Endothelial cell of umbilical vein (primary cell): ENCODE results near the gene IPO11. TPM values are rescaled to one million over a fixed set of nuclear protein-coding genes. Genes with fewer than 3 reads are reported as not detected.
A peak's percentile ranks its signal among the peaks of the same experiment; 100 is the strongest.

Experiments used
- BruUV-seq: library from RNA; stranded (reverse); fragments of 400-500 nt; replicated peaks from 2 replicates; lab custom pipeline; 2021; lab: Mats Ljungman, UMichigan
- CTCF ChIA-PET: fragments of 300-600, 350-600 bp; sonication (Branson Sonifier 250); formaldehyde crosslinking; loops from one replicate; lab custom pipeline; 2021; ENCODE audit warnings: antibody characterized with exemption, inconsistent platforms; lab: Charles Lee
- POLR2A ChIA-PET: fragments of 300-600, 350-600 bp; sonication (Branson Sonifier 250); formaldehyde crosslinking; loops from one replicate; lab custom pipeline; 2021; ENCODE audit warnings: antibody characterized with exemption, inconsistent platforms; lab: Charles Lee
- DNase-seq: peaks from one replicate; pipeline ENCODE4 v3.0.0-alpha.2; 2011; ENCODE audit warnings: low read depth, low spot score
- FAIRE-seq: peaks from 2 replicates; lab custom pipeline; 2011; peaks lifted over from hg19 to GRCh38; lab: Jason Lieb, UNC
- H2AFZ ChIP-seq: 2 replicates; pipeline ENCODE4 v1.6.0; 2012; ENCODE audit warnings: low read depth, low read length, control low read depth, inconsistent platforms
- H3K27ac ChIP-seq: 2 replicates; pipeline ENCODE4 v1.5.1; 2011; ENCODE audit warnings: low read depth, mild to moderate bottlenecking, control low read depth, low read length, moderate library complexity; ENCODE audit not compliant: insufficient read depth
- H3K27me3 ChIP-seq, 2 experiments: 2 replicates each; pipeline versions ENCODE4 v1.6.0 to v1.6.1; 2011; ENCODE audit warnings: low read length in 2 of 2, mixed read lengths in 1 of 2; ENCODE audit not compliant: control insufficient read depth in 2 of 2, insufficient read depth in 2 of 2
- H3K36me3 ChIP-seq, 2 experiments: 2 replicates in 1 of 2; 3 replicates in 1 of 2; pipeline ENCODE4 v1.5.1; 2011; ENCODE audit warnings: low read length in 2 of 2, mild to moderate bottlenecking in 1 of 2, moderate library complexity in 1 of 2; ENCODE audit not compliant: control insufficient read depth in 2 of 2, insufficient read depth in 2 of 2; ENCODE audit errors: extremely low read depth in 1 of 2
- H3K4me1 ChIP-seq: 3 replicates; pipeline ENCODE4 v1.5.1; 2011; ENCODE audit warnings: mild to moderate bottlenecking, low read length; ENCODE audit not compliant: control insufficient read depth, insufficient read depth; ENCODE audit errors: extremely low read depth
- H3K4me2 ChIP-seq: 2 replicates; pipeline ENCODE4 v1.6.1; 2011; ENCODE audit warnings: low read length, control low read depth, mixed read lengths; ENCODE audit not compliant: insufficient read depth
- H3K4me3 ChIP-seq, 3 experiments: fragments of 200-600 bp in 1 of 3; sonication (generic), shearing (Covaris generic) in 1 of 3; replicated peaks in 1 of 3; 2 replicates each; pipeline ENCODE4 v1.5.1; 2011 to 2016; ENCODE audit warnings: control low read depth in 3 of 3, low read length in 3 of 3, mild to moderate bottlenecking in 2 of 3, inconsistent platforms in 1 of 3, low read depth in 1 of 3, moderate library complexity in 1 of 3; ENCODE audit not compliant: insufficient read depth in 1 of 3
- H3K79me2 ChIP-seq: 2 replicates; pipeline ENCODE4 v1.6.0; 2012; ENCODE audit warnings: low read length, inconsistent platforms; ENCODE audit not compliant: control insufficient read depth, insufficient read depth
- H3K9ac ChIP-seq: replicated peaks from 2 replicates; pipeline ENCODE3; 2011; ENCODE audit warnings: low read length, control low read depth; ENCODE audit not compliant: insufficient read depth; ENCODE audit errors: extremely low read depth
- H3K9me1 ChIP-seq: replicated peaks from 3 replicates; pipeline ENCODE4 v1.6.0; 2011; ENCODE audit warnings: mild to moderate bottlenecking, low read length; ENCODE audit not compliant: control insufficient read depth, insufficient read depth; ENCODE audit errors: extremely low read depth
- H3K9me3 ChIP-seq: replicated peaks from 2 replicates; pipeline ENCODE4 v1.5.1; 2012; ENCODE audit warnings: low read length, inconsistent platforms; ENCODE audit not compliant: control insufficient read depth, insufficient read depth
- H4K20me1 ChIP-seq: replicated peaks from 2 replicates; pipeline ENCODE3; 2011; ENCODE audit warnings: mild to moderate bottlenecking, low read length; ENCODE audit not compliant: control insufficient read depth, insufficient read depth; ENCODE audit errors: extremely low read depth
- EZH2 ChIP-seq: IDR thresholded peaks from 2 replicates; pipeline ENCODE4 v1.6.1; 2012; ENCODE audit warnings: borderline replicate concordance, low read depth, mild to moderate bottlenecking, moderate library complexity, low read length, inconsistent platforms; ENCODE audit not compliant: severe bottlenecking
- FOS ChIP-seq: IDR thresholded peaks from 2 replicates; pipeline ENCODE4 v1.6.1; 2011; ENCODE audit warnings: mild to moderate bottlenecking, low read length, moderate library complexity, borderline replicate concordance; ENCODE audit not compliant: insufficient read depth
- GATA2 ChIP-seq: IDR thresholded peaks from 2 replicates; pipeline ENCODE4 v1.7.0; 2011; ENCODE audit warnings: low read depth, mild to moderate bottlenecking, moderate library complexity, mixed read lengths, low read length; ENCODE audit not compliant: insufficient read length, insufficient read depth
- MYC ChIP-seq: IDR thresholded peaks from one replicate; pipeline ENCODE4 v1.6.1; 2011; ENCODE audit warnings: mild to moderate bottlenecking, low read depth, low read length
- POLR2A ChIP-seq: IDR thresholded peaks from 2 replicates; pipeline ENCODE4 v1.6.1; 2012; ENCODE audit warnings: low read depth, mild to moderate bottlenecking, control low read depth, low read length
- POLR2AphosphoS5 ChIP-seq: IDR thresholded peaks from 2 replicates; pipeline ENCODE4 v1.6.1; 2012; ENCODE audit warnings: low read depth, mild to moderate bottlenecking, control low read depth, low read length, moderate library complexity; ENCODE audit not compliant: insufficient read depth
- dilution Hi-C: fragments of 300-500 bp; cut with MboI; formaldehyde crosslinking; loops from one replicate; pipeline ENCODE4 v1.15.0; 2019; ENCODE audit warnings: low sequenced_read_pairs; ENCODE audit not compliant: extremely low pct_ligation_motif_present
- intact Hi-C: fragments of 100-400 bp; cut with micrococcal nuclease; formaldehyde crosslinking; loops from one replicate; pipeline ENCODE4 v1.10.0; 2022
- polyA plus RNA-seq, 4 experiments: library from polyadenylated mRNA; depleted of rRNA in 3 of 4; stranded (reverse) in 3 of 4; unstranded in 1 of 4; fragments of >200 nt; gene quantifications; 2 replicates each; pipeline versions ENCODE4 v1.2.1 to v1.2.3, GENCODE V29; 2011 to 2012; ENCODE audit warnings: missing spikeins in 1 of 4
- total RNA-seq: library from RNA; stranded (reverse); gene quantifications from 2 replicates; pipeline ENCODE4 v1.2.3, GENCODE V29; 2021
- TF ChIP-seq, protein P1 (sequence below), 2 donors: IDR thresholded peaks; 1 replicate in 1 of 2; 2 replicates in 1 of 2; pipeline ENCODE4 v1.5.1; 2011; ENCODE audit warnings: low read length in 2 of 2, mild to moderate bottlenecking in 2 of 2, moderate library complexity in 2 of 2, control low read depth in 1 of 2, inconsistent platforms in 1 of 2, low read depth in 1 of 2; ENCODE audit not compliant: insufficient read depth in 1 of 2; ENCODE audit errors: extremely low read depth in 1 of 2

Gene IPO11
- total and polyA plus RNA-seq, 2 donors (not counting 3 experiments of a cell fraction or from before 2014, with no cell fraction given) = 38.5 to 80.9 TPM

DNA sequence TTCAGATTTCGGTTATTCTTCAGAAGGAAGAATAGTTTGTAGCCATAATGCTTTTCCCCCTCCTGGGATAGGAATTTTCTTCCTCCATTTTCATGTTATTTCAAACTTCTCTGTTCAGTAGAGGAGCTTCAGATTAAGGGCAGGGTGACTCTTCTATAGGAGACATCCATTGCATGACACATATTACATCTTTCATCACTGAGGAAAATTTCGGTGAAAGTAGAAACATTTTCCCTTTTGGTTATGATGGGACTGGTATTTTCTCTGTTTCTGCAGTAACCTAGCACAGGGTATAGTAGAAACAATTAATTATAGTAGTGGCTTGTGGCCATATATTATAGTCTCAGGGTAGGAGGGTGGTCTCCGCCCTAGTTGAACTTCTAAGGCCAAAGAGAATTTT lies 1.1 kb downstream of the IPO11 start:
- BruUV-seq = TSS peak; percentile 31
- Histone ChIP-seq H3K27ac (no peak overlapping the region), H3K4me1 (peaks cover 13% of the 10 kb centered on the region), H3K4me2 (peak overlapping the region; percentile 71), H3K9ac (peak overlapping the region; percentile 80), H3K79me2 (peaks cover 48% of the 10 kb centered on the region), H3K9me3 (no peaks in the 10 kb centered on the region), H2AFZ (no peak overlapping the region), H3K9me1 (no peaks in the 10 kb centered on the region), H3K27me3 (no peaks in the 10 kb centered on the region), H3K4me3 (peak overlapping the region; percentile 44 to 96 (median 72)), H3K36me3 (no peaks in the 10 kb centered on the region), H4K20me1 (no peaks in the 10 kb centered on the region)
- intact Hi-C loops = loop anchor here (2.0 kb wide), 1 partner anchor 163 kb away; no protein-coding TSS in a partner anchor
- FAIRE-seq (no peak), DNase-seq (no peak)
- TF ChIP-seq POLR2A (no peak), POLR2AphosphoS5 (no peak), GATA2 (no peak), FOS (no peak), MYC (no peak), EZH2 (no peak)
- TF ChIP-seq, protein P1, sequence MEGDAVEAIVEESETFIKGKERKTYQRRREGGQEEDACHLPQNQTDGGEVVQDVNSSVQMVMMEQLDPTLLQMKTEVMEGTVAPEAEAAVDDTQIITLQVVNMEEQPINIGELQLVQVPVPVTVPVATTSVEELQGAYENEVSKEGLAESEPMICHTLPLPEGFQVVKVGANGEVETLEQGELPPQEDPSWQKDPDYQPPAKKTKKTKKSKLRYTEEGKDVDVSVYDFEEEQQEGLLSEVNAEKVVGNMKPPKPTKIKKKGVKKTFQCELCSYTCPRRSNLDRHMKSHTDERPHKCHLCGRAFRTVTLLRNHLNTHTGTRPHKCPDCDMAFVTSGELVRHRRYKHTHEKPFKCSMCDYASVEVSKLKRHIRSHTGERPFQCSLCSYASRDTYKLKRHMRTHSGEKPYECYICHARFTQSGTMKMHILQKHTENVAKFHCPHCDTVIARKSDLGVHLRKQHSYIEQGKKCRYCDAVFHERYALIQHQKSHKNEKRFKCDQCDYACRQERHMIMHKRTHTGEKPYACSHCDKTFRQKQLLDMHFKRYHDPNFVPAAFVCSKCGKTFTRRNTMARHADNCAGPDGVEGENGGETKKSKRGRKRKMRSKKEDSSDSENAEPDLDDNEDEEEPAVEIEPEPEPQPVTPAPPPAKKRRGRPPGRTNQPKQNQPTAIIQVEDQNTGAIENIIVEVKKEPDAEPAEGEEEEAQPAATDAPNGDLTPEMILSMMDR (IDR thresholded peaks at IDR 0.05; ENCODE audit: extremely low read depth in 1 of 2, insufficient read depth in 1 of 2, low read depth in 1 of 2, low read length in 2 of 2) = no peak
- dilution Hi-C loops = no loop called here
- CTCF ChIA-PET = interaction anchor here (1.2 kb wide), 1 partner anchor 46 kb away, joined by 5 read pairs; no protein-coding TSS in a partner anchor
- POLR2A ChIA-PET = interaction anchor here (2.4 kb wide), 1 partner anchor 10 kb away, joined by 39 read pairs; the partner anchor contains the start of gene DIMT1
